Measurements from ENCODE around the gene ATP1A2.

Gene ATP1A2

GRCh38 chr1:160156361-160156760 is 40.8 kb downstream of the ATP1A2 start:
- H3K79me2 ChIP-seq (ENCODE audit: insufficient read depth, low read length) = no peaks in the 10 kb centered on the region
- no peak overlapping the region for H3K9ac ChIP-seq (ENCODE audit: low read length)
- H3K4me3 ChIP-seq (ENCODE audit: low read depth, low read length, poor library complexity, severe bottlenecking) = no peak overlapping the region
- no peaks in the 10 kb centered on the region; the same call in 1 of the 2 replicates for H3K27me3 ChIP-seq (ENCODE audit: insufficient read depth, low read length)
- no peaks in the 10 kb centered on the region for H3K9me2 ChIP-seq (ENCODE audit: low read depth, low read length)
- no peaks in the 10 kb centered on the region for H3K9me3 ChIP-seq (ENCODE audit: low read length)
- no peaks in the 10 kb centered on the region for H3K4me1 ChIP-seq (ENCODE audit: insufficient read depth, low read length, severe bottlenecking)
- H4K20me1 ChIP-seq (ENCODE audit: insufficient read depth, low read length) = no peaks in the 10 kb centered on the region
- H3K36me3 ChIP-seq (ENCODE audit: insufficient read depth, low read length) = no peaks in the 10 kb centered on the region
- no peak overlapping the region for H2AFZ ChIP-seq (ENCODE audit: low read length)
- TF ChIP-seq, protein P1, sequence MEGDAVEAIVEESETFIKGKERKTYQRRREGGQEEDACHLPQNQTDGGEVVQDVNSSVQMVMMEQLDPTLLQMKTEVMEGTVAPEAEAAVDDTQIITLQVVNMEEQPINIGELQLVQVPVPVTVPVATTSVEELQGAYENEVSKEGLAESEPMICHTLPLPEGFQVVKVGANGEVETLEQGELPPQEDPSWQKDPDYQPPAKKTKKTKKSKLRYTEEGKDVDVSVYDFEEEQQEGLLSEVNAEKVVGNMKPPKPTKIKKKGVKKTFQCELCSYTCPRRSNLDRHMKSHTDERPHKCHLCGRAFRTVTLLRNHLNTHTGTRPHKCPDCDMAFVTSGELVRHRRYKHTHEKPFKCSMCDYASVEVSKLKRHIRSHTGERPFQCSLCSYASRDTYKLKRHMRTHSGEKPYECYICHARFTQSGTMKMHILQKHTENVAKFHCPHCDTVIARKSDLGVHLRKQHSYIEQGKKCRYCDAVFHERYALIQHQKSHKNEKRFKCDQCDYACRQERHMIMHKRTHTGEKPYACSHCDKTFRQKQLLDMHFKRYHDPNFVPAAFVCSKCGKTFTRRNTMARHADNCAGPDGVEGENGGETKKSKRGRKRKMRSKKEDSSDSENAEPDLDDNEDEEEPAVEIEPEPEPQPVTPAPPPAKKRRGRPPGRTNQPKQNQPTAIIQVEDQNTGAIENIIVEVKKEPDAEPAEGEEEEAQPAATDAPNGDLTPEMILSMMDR (IDR thresholded peaks at IDR 0.05; ENCODE audit: low read length) = no peak
- H3F3A ChIP-seq (ENCODE audit: insufficient read depth, low read length) = no peaks in the 10 kb centered on the region
- no peak overlapping the region for H3K4me2 ChIP-seq (ENCODE audit: low read length)
- H3K27ac ChIP-seq (ENCODE audit: low read depth, low read length, poor library complexity, severe bottlenecking) = no peak overlapping the region

DNA sequence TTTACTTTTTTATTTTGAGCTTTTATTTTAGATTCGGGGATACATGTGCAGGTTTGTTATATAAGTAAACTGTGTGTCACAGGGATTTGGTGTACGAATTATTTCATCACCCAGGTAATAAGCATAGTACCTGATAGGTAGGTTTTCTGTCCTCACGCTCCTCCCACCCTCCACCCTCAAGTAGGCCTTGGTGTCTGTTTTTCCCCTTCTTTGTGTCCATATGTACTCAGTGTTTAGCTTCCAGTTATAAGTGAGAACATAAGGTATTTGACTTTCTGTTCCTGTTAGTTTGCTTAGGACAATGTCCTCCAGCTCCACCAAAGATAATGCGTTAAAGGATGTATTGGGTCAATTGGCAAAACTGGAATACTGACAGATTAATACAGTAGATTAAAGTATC is 41.6 kb downstream of the ATP1A2 start:
- Histone ChIP-seq H3K9ac (ENCODE audit: low read length) (no peak overlapping the region), H3K27ac (ENCODE audit: low read depth, low read length, poor library complexity, severe bottlenecking) (no peak overlapping the region), H3K79me2 (ENCODE audit: insufficient read depth, low read length) (no peaks in the 10 kb centered on the region)

GRCh38 chr1:160158031-160158430 is 42.5 kb downstream of the ATP1A2 start:
- Histone ChIP-seq H3K79me2 (ENCODE audit: insufficient read depth, low read length) (no peaks in the 10 kb centered on the region), H3K9ac (ENCODE audit: low read length) (no peak overlapping the region), H4K20me1 (ENCODE audit: insufficient read depth, low read length) (no peaks in the 10 kb centered on the region), H3K4me2 (ENCODE audit: low read length) (no peak overlapping the region), H3K27me3 (ENCODE audit: insufficient read depth, low read length) (no peaks in the 10 kb centered on the region; the same call in 1 of the 2 replicates), H3K4me3 (ENCODE audit: low read depth, low read length, poor library complexity, severe bottlenecking) (no peak overlapping the region), H3K4me1 (ENCODE audit: insufficient read depth, low read length, severe bottlenecking) (no peaks in the 10 kb centered on the region), H3F3A (ENCODE audit: insufficient read depth, low read length) (no peaks in the 10 kb centered on the region), H3K27ac (ENCODE audit: low read depth, low read length, poor library complexity, severe bottlenecking) (no peak overlapping the region), H3K9me2 (ENCODE audit: low read depth, low read length) (no peaks in the 10 kb centered on the region), H3K36me3 (ENCODE audit: insufficient read depth, low read length) (no peaks in the 10 kb centered on the region), H2AFZ (ENCODE audit: low read length) (no peak overlapping the region), H3K9me3 (ENCODE audit: low read length) (no peaks in the 10 kb centered on the region)
- TF ChIP-seq, protein P1 (IDR thresholded peaks at IDR 0.05; ENCODE audit: low read length) = no peak
- TF ChIP-seq EZH2 (IDR thresholded peaks at IDR 0.05; ENCODE audit: borderline replicate concordance, low read length) = no peak

More for the DNA sequence above, 41.6 kb downstream of the ATP1A2 start:
- Histone ChIP-seq H2AFZ (ENCODE audit: low read length) (no peak overlapping the region), H3K4me1 (ENCODE audit: insufficient read depth, low read length, severe bottlenecking) (no peaks in the 10 kb centered on the region), H3K27me3 (ENCODE audit: insufficient read depth, low read length) (no peaks in the 10 kb centered on the region; the same call in 1 of the 2 replicates), H3K4me3 (ENCODE audit: low read depth, low read length, poor library complexity, severe bottlenecking) (no peak overlapping the region), H3K9me3 (ENCODE audit: low read length) (no peaks in the 10 kb centered on the region), H3F3A (ENCODE audit: insufficient read depth, low read length) (no peaks in the 10 kb centered on the region), H3K9me2 (ENCODE audit: low read depth, low read length) (no peaks in the 10 kb centered on the region), H3K36me3 (ENCODE audit: insufficient read depth, low read length) (no peaks in the 10 kb centered on the region), H3K4me2 (ENCODE audit: low read length) (no peak overlapping the region), H4K20me1 (ENCODE audit: insufficient read depth, low read length) (no peaks in the 10 kb centered on the region)
- TF ChIP-seq EZH2 (IDR thresholded peaks at IDR 0.05; ENCODE audit: borderline replicate concordance, low read length) = no peak
- TF ChIP-seq, protein P1 (IDR thresholded peaks at IDR 0.05; ENCODE audit: low read length) = no peak
